HepG2 (cell line): ENCODE data around the gene AGRN. TPM values are rescaled to one million over a fixed set of nuclear protein-coding genes. Genes with fewer than 3 reads are reported as not detected.

Experiments used
- ADNP ChIP-seq: sonication (generic); formaldehyde crosslinking; IDR thresholded peaks from 2 replicates; pipeline ENCODE4 v1.4.0; 2020; ENCODE audit warnings: missing genetic modification reagents
- AGO1 ChIP-seq: fragments of 200-400 bp; formaldehyde crosslinking; IDR thresholded peaks from 2 replicates; pipeline ENCODE4 v1.6.1; 2017; ENCODE audit warnings: mild to moderate bottlenecking, low read depth, low read length, moderate library complexity; ENCODE audit not compliant: poor library complexity, severe bottlenecking
- CBX5 ChIP-seq: sonication (generic); formaldehyde crosslinking; IDR thresholded peaks from 2 replicates; pipeline ENCODE4 v1.4.0; 2020; ENCODE audit warnings: missing genetic modification reagents, borderline replicate concordance
- CHD2 ChIP-seq: IDR thresholded peaks from 2 replicates; pipeline ENCODE4 v1.6.1; 2011; ENCODE audit warnings: low read depth, low read length, improper control_type of control experiment
- HIVEP1 ChIP-seq: sonication (generic); formaldehyde crosslinking; IDR thresholded peaks from 2 replicates; pipeline ENCODE4 v1.4.0; 2020; ENCODE audit warnings: mild to moderate bottlenecking, missing genetic modification reagents
- HMGA1 ChIP-seq: sonication (generic); formaldehyde crosslinking; conservative IDR thresholded peaks from 2 replicates; pipeline ENCODE4 v1.4.0; 2020; ENCODE audit warnings: missing genetic modification reagents
- JUN ChIP-seq: sonication (generic); formaldehyde crosslinking; IDR thresholded peaks from 2 replicates; pipeline ENCODE4 v1.4.0; 2020; ENCODE audit warnings: mild to moderate bottlenecking, missing genetic modification reagents
- KDM5B ChIP-seq: sonication (generic); formaldehyde crosslinking; IDR thresholded peaks from 2 replicates; pipeline ENCODE4 v1.4.0; 2020; ENCODE audit warnings: missing genetic modification reagents, mild to moderate bottlenecking, borderline replicate concordance
- MIER2 ChIP-seq: IDR thresholded peaks from 2 replicates; pipeline ENCODE4 v1.6.1; 2016; ENCODE audit warnings: missing biosample characterization, missing genetic modification reagents
- NFIB ChIP-seq: sonication (generic); formaldehyde crosslinking; IDR thresholded peaks from 2 replicates; pipeline ENCODE4 v1.9.0; 2021; ENCODE audit warnings: missing genetic modification reagents, mild to moderate bottlenecking, borderline replicate concordance
- RFXAP ChIP-seq: sonication (generic); formaldehyde crosslinking; IDR thresholded peaks from 2 replicates; pipeline ENCODE4 v1.4.0; 2020; ENCODE audit warnings: missing genetic modification reagents, borderline replicate concordance
- SMAD1 ChIP-seq: sonication (generic); formaldehyde crosslinking; IDR thresholded peaks from 2 replicates; pipeline ENCODE4 v1.4.0; 2020; ENCODE audit warnings: missing genetic modification reagents, low read depth, mild to moderate bottlenecking, borderline replicate concordance
- SRY ChIP-seq: sonication (generic); formaldehyde crosslinking; IDR thresholded peaks from 2 replicates; pipeline ENCODE4 v1.8.0; 2022; ENCODE audit warnings: mild to moderate bottlenecking, missing genetic modification reagents
- SYNCRIP ChIP-seq: fragments of 200-400 bp; formaldehyde crosslinking; IDR thresholded peaks from 2 replicates; pipeline ENCODE4 v1.6.1; 2018; ENCODE audit warnings: mild to moderate bottlenecking, low read depth, low read length; ENCODE audit not compliant: insufficient read depth
- TCF12 ChIP-seq, 2 experiments: fragments of 450-650 bp in 1 of 2; sonication (generic) in 1 of 2; formaldehyde crosslinking in 1 of 2; IDR thresholded peaks; 2 replicates each; pipeline versions ENCODE4 v1.6.1 to v1.8.0; 2017 to 2022; ENCODE audit warnings: antibody characterized with exemption in 1 of 2, mild to moderate bottlenecking in 1 of 2, missing genetic modification reagents in 1 of 2, moderate library complexity in 1 of 2
- TGIF2 ChIP-seq: IDR thresholded peaks from 2 replicates; pipeline ENCODE4 v1.6.1; 2016; ENCODE audit warnings: control low read depth, missing compliant biosample characterization
- TOE1 ChIP-seq: sonication (generic); formaldehyde crosslinking; IDR thresholded peaks from 2 replicates; pipeline ENCODE4 v1.4.0; 2020; ENCODE audit warnings: mild to moderate bottlenecking, missing genetic modification reagents
- ZFP91 ChIP-seq: sonication (generic); formaldehyde crosslinking; IDR thresholded peaks from 2 replicates; pipeline ENCODE4 v1.9.0; 2022; ENCODE audit warnings: missing genetic modification reagents, mild to moderate bottlenecking, borderline replicate concordance
- ZMYM2 ChIP-seq: sonication (generic); formaldehyde crosslinking; IDR thresholded peaks from 2 replicates; pipeline ENCODE4 v1.8.0; 2022; ENCODE audit warnings: mild to moderate bottlenecking, missing genetic modification reagents
- ZNF253 ChIP-seq: sonication (generic); formaldehyde crosslinking; IDR thresholded peaks from 2 replicates; pipeline ENCODE4 v1.8.0; 2022; ENCODE audit warnings: mild to moderate bottlenecking, missing genetic modification reagents, borderline replicate concordance
- ZNF33B ChIP-seq: sonication (generic); formaldehyde crosslinking; IDR thresholded peaks from 2 replicates; pipeline ENCODE4 v1.5.1; 2020; ENCODE audit warnings: mild to moderate bottlenecking, missing genetic modification reagents
- ZNF441 ChIP-seq: sonication (generic); formaldehyde crosslinking; IDR thresholded peaks from 2 replicates; pipeline ENCODE4 v1.7.0; 2021; ENCODE audit warnings: missing genetic modification reagents, borderline replicate concordance
- ZNF460 ChIP-seq: sonication (generic); formaldehyde crosslinking; IDR thresholded peaks from 2 replicates; pipeline ENCODE4 v1.5.1; 2020; ENCODE audit warnings: missing genetic modification reagents, mild to moderate bottlenecking, borderline replicate concordance
- ZNF704 ChIP-seq: sonication (generic); formaldehyde crosslinking; IDR thresholded peaks from 2 replicates; pipeline ENCODE4 v1.8.1; 2023; ENCODE audit warnings: mild to moderate bottlenecking, inconsistent platforms, moderate library complexity, missing genetic modification reagents, borderline replicate concordance
- ZNF777 ChIP-seq: sonication (generic); formaldehyde crosslinking; IDR thresholded peaks from 2 replicates; pipeline ENCODE4 v1.4.0; 2020; ENCODE audit warnings: missing genetic modification reagents
- polyA plus RNA-seq, 8 experiments: library from polyadenylated mRNA; depleted of rRNA in 3 of 8; stranded (reverse) in 7 of 8; unstranded in 1 of 8; fragments of >200 nt; fragmentation: Illumina TruSeq in 4 of 8; extraction: Trizol in 4 of 8; gene quantifications; 2 replicates each; pipeline versions ENCODE4 v1.2.1 to v1.2.3, GENCODE V29; 2011 to 2016; ENCODE audit warnings: low read depth in 4 of 8, missing spikeins in 1 of 8, mixed read lengths in 1 of 8; ENCODE audit not compliant: insufficient read depth in 1 of 8
- total RNA-seq, 5 experiments: library from RNA; depleted of rRNA; stranded (reverse); fragments of >200 nt; fragmentation: Illumina TruSeq; extraction: Trizol; gene quantifications; 2 replicates each; pipeline ENCODE4 v1.2.3, GENCODE V29; 2016; ENCODE audit warnings: low read depth in 1 of 5
- TF ChIP-seq, protein P1 (sequence below): sonication (generic); formaldehyde crosslinking; IDR thresholded peaks from 2 replicates; pipeline ENCODE4 v1.4.0; 2020; ENCODE audit warnings: missing genetic modification reagents, borderline replicate concordance

The AGRN gene
- total and polyA plus RNA-seq, 2 of the 13 experiments (the other 11 are each of a cell fraction or from before 2014, with no cell fraction given), result 29.8 to 65.2 TPM

DNA sequence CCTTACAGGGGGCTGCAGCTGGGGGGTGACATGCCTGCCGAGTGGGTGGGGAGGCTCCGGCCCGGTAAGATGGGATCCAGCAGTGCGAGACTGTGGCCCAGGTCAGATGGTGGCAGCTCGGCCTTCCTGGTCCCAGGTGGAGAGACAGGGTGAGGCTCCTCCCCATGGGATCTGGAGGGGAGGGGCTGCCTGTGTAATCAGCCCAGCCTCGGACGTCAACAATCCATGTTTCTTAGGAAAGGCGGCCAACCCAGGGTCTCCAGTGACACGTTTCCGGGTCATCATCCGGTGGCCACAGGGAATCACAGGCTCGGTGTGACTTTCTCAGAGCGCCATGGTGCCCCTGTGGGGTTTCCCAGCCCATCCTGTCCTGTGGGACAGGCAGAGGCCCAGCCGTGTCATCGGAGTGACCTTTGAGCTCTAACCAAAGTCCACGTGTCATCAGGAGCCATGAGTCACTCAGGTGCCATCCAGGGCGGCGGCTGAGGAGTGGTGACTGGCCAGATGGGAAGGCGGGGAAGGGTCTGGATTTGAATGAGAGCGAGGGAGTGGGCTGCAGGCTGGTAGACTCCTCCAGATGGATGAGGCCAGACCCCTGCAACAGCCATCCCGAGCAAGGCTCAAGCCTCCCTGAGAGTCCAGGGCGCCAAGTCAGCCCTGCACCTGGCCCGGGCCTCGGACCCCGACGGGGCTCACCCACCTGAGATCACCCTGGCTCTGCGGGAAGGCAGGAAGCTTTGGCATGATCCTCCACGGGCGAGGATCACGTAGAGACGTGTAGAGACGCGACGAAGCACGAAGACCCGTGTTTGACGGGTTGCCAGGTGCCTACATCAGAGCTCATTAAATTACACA lies 13.4 kb upstream of the AGRN start (continued):
- TF ChIP-seq, protein P1, sequence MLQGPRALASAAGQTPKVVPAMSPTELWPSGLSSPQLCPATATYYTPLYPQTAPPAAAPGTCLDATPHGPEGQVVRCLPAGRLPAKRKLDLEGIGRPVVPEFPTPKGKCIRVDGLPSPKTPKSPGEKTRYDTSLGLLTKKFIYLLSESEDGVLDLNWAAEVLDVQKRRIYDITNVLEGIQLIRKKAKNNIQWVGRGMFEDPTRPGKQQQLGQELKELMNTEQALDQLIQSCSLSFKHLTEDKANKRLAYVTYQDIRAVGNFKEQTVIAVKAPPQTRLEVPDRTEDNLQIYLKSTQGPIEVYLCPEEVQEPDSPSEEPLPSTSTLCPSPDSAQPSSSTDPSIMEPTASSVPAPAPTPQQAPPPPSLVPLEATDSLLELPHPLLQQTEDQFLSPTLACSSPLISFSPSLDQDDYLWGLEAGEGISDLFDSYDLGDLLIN (CRISPR knock-in tag), result 0 out of 2 replicates have a peak, but pooled peaks have one; percentile 61
- TF ChIP-seq SYNCRIP (no peak), CBX5 (CRISPR knock-in tag) (peak; percentile 60; the same call in 1 of the 2 replicates), ZFP91 (CRISPR knock-in tag) (peak; percentile 85), JUN (CRISPR knock-in tag) (peak; percentile 99), HMGA1 (CRISPR knock-in tag) (no peak), ZNF704 (CRISPR knock-in tag) (peak; percentile 93), HIVEP1 (CRISPR knock-in tag) (peak; percentile 100), ZNF460 (no peak), RFXAP (peak; percentile 84; the same call in 1 of the 2 replicates), AGO1 (peak; percentile 88), ZMYM2 (CRISPR knock-in tag) (peak; percentile 89), TGIF2 (CRISPR knock-in tag) (peak; percentile 92), ADNP (no peak), ZNF441 (peak; percentile 14; the same call in 1 of the 2 replicates), TOE1 (CRISPR knock-in tag) (0 out of 2 replicates have a peak, but pooled peaks have one; percentile 76), CHD2 (peak; percentile 58; the same call in 1 of the 2 replicates), SRY (CRISPR knock-in tag) (peak; percentile 95), SMAD1 (no peak), NFIB (CRISPR knock-in tag) (no peak), KDM5B (CRISPR knock-in tag) (peak; percentile 64; the same call in 1 of the 2 replicates), ZNF777 (CRISPR knock-in tag) (no peak), ZNF253 (CRISPR knock-in tag) (no peak), MIER2 (CRISPR knock-in tag) (peak; percentile 28; the same call in 1 of the 2 replicates), ZNF33B (CRISPR knock-in tag) (0 out of 2 replicates have a peak, but pooled peaks have one; percentile 28), TCF12 (IDR thresholded peaks at IDR 0.05) (no peak), TCF12 (CRISPR knock-in tag; IDR thresholded peaks at IDR 0.05) (no peak; the same call in 1 of the 2 replicates)
